Measurements from ENCODE around the gene PTCH2.
"Not testable (repeated sequence)": the region's sequence is repeated elsewhere in the genome, so short reads cannot be mapped to it uniquely, and the experiment has no call there.

Gene PTCH2

GRCh38 chr1:44801491-44802305, 41.4 kb downstream of the PTCH2 start:
- DNase-seq = no peak

DNA sequence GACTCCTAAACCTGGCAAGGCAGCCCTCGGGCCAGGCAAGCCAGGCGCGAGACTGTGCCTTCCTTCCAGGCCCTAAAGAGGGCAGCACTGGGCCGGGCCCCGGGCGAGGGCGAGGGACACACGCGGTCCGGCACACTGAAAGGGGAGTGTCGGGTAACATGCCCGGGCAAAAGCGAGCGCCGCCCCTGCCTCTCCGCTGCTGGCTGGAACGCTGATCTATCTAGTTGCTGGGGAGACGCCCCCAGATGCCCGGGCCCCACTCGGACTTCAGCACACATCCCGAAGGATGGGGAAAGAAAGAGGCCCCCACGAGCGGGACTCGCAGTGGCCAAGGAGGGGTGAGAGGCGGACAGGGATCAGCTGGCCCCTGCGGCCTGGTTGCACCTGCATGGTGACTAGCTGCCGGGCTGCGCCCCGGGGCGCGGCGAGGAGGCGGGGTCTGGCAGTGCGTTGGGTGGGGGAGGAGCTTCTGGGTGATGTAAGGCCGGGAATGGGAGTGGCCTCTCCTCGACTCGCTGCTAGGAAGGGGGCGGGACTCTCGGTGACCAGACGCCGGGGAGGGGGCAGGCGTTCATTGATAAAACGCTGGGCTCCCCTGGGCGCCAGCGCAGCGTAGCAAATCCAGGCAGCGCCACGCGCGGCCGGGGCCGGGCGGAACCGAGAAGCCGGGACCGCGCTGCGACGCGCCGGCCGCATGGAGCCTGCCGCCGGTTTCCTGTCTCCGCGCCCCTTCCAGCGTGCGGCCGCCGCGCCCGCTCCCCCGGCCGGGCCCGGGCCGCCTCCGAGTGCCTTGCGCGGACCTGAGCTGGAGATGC, 43.1 kb downstream of the PTCH2 start, which contains the start of gene PLK3:
PLK3 (plus strand) TSS at position 608 of the 815 bp plus-strand sequence; CDS start at position 695, 87 bp downstream.
- peak; percentile 98 for DNase-seq

DNA sequence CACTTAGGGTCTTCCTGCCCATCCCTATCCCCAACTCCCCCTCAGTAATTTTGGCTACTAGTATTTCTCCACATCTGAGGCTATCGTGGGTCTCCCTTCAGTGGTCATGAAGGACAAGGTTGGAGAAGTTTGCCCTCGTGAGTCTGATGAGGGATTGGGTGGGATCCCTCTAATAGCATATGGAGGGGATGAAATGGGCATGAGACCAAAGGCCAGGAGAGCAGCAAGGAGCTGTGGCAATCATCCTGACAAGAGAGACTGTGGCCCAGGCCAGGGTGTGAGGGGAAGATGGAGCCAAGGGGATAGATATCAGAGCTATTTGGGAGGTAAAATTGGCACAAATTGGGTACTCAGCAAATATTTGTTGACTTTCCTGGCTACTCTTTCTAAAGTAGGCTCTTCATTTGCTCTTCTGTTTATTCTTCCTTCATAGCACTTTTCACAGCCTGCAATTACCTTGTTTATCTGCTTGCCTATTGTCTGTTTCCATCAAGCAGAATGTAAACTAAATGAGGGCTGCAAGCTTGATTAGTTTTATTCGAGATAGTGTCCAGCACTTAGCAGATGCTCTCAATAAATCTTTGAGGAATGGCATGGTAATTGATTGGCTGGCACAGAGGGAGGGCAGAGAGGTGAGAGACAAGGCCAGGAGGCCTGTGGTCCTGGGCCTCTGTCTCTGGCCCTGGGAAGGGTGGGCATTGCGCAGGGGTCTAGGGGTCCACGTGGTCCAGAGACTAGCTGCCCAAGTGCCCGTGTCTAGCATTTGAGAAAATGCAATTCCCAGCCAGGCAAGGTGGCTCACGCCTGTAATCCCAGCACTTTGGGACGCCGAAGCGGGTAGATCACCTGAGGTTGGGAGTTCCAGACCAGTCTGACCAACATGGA, 44.3 kb downstream of the PTCH2 start:
- no peak for DNase-seq

DNA sequence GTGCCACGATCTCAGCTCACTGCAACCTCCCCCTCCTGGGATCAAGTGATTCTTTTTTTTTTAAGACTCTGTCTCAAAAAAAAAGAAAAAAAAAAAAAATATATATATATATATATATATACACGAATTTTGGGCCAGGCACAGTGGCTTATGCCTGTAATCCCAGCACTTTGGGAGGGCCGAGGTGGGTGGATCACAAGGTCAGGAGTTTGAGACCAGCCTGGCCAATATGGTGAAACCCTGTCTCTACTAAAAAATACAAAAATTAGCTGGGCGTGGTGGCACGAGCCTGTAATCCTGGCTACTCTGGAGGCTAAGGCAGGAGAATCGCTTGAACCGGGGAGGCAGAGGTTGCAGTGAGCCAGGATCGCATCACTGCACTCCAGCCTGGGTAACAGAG, 45.2 kb downstream of the PTCH2 start:
- not testable (repeated sequence) for DNase-seq

DNA sequence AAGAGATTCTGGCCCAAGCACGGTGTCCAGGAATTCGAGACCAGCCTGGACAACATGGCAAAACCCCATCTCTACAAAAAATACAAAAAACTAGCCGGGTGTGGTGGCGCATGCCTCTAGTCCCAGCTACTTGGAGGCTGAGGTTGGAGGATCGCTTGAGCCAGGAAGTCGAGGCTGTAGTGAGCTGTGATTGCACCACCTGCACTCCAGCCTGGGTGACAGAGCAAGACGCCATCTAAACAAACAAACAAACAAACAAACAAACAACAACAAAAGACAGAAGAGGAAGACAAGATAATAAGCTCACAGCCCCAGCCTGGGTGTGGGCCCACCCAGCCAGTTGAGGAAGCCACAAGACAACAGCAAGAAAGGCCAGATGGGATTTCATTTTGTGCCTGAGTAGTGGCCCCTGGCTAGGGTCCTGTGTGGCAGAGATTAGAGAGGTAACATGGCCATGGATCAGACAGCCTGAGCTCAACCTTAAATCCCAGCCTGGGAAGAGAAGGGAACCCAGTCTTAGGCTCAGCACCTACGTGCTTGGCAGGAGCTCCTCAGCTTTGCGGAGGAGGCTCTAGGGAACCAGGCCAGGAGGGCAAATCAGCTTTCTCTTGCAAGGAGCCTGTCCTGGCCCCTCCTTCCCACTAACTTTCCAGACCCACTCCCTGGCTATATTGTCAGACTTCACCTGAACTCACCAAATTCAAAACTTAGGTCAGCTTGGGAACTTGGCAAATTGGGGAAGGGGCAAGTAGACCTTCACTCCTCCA, 50.1 kb downstream of the PTCH2 start:
- no peak for DNase-seq

DNA sequence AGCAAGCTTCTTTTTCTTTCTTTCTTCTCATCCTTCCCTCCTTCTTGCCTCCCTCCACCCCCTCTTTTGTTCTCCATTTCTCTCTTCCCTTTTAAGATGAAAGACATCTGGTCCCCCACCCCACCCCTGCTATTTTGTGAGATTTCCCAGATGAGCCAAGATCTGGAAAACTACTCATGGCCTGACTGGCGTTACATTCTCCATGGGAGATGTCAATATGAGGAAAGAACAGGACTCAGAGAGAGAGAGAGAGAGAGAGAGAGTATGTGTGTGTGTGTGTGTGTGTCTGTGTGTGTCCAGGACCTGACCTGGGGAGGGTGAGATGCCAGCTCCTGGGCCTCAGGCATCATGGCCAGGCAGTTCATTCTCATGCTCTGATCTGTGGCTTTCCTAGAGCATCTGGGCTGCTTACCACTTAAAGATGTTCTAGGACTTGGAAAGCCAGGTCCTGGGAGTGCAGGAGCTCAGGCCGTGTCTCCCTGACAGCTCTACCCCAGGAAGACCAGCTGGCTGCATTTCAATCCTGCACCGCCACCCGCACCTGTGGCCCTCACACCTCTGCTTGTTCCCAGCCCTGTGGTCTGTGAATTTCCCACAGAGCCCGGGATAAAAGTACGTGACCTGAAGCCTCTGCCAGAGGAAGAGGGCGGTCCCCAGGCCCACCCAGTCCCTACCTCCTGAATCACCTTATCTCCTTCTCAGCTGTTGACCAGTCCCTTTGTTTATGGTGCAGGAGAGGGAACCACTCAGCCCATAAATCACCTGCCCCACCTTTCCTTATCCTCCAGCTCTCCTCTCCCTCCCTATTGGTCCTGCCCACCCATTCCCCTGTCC, 51.9 kb downstream of the PTCH2 start:
- DNase-seq = no peak

DNA sequence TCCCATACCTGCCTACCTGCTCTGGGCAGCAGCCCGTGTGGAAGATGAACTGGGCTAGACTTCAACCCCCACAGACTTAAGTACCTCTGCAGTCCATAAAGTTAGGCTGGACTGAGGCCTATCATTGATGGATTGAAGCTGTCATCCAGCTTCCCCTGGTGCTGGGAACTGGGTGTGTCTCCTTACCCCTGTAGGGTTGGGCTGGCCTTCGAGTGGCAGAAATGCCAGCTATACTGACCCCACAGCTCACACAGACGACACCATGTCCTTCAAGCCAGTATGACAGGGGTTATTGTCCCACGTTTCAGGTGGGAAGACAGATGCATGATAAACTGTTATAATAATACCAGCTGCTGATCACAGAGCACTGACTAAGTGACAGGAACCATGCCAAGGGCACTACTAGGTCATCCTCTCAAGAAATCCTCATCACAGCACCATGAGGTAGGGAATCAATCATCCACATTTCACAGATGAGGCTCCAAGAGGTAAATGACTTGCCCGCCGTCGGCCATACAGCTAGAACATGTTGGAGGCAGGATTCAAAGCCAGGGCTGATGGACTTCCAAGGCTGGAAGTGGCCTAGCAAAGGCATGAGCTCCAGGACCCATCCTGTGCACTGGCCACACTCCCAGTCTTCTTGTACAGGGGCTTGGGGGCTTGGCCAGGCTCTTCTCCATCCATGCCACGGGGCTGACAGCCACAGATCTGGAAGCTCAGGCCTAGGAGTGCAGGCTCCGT, 54.8 kb downstream of the PTCH2 start, which contains the start of gene BEST4:
BEST4 (minus strand) TSS at position 51 of the 741 bp plus-strand sequence. CDS start 465 bp downstream, outside the sequence.
- no peak for DNase-seq

- no peak for DNase-seq
These were observed 55.5 kb downstream of the PTCH2 start for GRCh38 chr1:44787506-44787905.

GRCh38 chr1:44786841-44787426, 56.1 kb downstream of the PTCH2 start:
- DNase-seq = no peak

- DNase-seq = peak; percentile 67
These were observed 56.8 kb downstream of the PTCH2 start for GRCh38 chr1:44786138-44786840.

DNA sequence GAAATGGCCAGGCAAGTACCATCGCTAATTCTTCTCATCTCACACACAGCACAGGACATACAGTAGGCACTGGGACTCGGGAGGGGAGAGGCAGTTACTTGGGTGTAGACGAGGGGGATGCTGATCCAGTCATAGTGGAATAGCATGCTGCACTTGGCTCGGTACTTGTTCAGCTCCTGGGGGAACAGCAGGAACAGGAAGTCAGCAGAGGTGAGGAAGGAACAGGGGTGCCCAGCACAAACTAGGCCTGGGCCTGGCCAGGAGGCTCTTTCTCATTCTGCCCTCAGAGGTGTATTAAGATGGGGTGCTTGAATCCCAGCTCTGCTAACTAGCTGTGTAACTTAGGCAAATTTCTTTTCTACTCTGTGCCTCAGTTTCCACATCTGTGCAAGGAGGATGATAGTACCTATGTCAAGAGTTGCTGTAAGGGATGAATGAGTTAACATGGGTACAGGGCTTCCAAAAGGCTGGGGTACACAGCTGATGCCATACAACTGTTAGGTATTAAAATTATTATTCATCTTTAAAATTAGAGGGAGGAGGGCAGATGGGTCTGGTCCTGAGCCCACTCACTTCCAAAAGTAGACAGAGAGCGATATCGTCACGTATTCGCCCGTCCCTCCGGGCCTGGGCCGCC, 57.4 kb downstream of the PTCH2 start:
- DNase-seq = no peak

- DNase-seq = no peak
These were observed 58.0 kb downstream of the PTCH2 start for GRCh38 chr1:44785029-44785380.

GRCh38 chr1:44784094-44785028, 58.7 kb downstream of the PTCH2 start:
- no peak for DNase-seq

GRCh38 chr1:44783697-44784093, 59.4 kb downstream of the PTCH2 start:
- DNase-seq = no peak

DNA sequence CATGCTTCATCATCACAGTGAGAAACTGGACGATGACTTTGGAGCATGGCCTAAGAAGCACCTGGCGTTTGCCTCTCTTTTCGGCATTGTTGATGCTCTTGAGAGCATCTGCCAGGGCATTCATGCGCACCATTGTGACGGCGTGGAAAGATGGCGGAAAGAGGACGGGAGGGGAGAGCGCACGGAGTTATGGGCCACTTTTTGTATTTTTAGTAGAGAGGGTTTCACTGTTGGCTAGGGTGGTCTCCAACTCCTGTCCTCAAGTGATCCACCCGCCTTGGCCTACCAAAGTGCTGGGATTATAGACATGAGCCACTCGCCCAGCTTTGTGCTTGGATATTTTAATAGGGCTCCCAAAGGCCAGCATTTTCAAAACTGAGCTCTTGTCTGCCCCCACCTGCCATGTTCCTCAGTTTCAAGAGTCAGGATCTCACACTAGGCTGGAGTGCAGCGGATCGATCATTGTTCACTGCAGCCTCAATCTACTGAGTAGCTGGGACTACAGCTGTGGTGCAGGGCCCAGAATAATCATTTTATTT, 62.4 kb downstream of the PTCH2 start:
- DNase-seq = no peak

DNA sequence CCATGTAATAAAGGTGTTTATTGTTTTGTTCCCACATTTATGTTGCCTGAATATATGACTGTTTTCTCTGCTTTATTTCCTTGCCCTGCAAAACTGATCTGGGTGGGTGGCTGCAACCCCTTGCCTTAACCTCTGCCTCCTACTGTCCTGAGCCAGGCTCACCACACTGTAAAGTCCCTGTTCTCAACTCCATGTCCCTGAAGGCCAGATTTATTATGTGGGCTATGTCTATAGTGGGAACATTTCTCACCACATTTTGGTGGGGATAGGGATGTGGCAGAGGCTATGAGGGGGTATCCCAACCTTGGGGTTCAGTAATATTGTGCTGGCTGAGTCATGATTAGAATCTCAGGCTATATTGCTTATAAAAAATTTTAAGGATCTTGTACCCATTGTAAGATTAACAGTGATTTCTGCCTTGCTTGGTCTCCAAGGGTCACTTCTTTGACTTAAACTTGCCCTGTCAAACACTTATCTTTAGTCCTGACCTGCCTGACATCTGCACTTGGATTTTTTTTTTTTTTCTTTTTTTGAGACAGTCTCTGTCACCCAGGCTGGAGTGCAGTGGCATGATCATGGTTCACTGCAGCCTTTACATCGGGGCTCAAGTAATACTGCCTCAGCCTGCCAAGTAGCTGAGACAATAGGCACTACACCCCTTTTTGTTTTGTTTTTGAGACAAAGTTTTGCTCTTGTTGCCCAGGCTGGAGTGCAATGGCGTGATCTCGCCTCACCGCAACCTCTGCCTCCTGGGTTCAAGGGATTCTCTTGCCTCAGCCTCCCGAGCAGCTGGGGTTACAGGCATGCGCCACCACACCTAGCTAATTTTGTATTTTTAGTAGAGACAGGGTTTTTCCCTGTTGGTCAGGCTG, 64.1 kb downstream of the PTCH2 start:
- DNase-seq = no peak
